HG03457 (cell line): ENCODE results near the gene LGALS8.
"Not testable (repeated sequence)": the region's sequence is repeated elsewhere in the genome, so short reads cannot be mapped to it uniquely, and the experiment has no call there.

Source experiments
- ATAC-seq: cut with Tn5 transposase; IDR thresholded peaks from one replicate; pipeline ENCODE4 v1.9.1; 2021; ENCODE audit warnings: moderate number of reproducible peaks; ENCODE audit not compliant: unreplicated experiment

The LGALS8 gene

DNA sequence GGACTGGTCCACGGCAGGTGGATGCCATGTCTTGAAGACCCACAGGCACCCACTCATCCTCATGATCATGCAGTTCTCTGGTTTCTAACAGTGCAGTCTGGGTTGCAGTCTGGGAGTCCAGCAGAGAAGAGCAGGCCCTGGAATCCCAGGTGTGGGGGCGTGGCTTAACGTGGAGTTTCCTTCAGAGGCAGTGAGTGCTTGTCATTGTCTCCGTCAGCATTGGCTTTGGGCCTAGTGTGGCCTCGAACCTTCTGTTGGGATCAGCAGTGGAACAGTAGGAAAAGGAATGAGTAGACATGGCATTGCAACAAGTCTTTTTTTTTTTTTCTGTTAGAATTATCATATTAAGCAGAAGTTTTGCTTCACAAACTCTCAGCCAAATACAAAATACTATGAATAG, 12.8 kb downstream of the LGALS8 start:
- ATAC-seq = no peak

- no peak for ATAC-seq
These were observed 17.2 kb downstream of the LGALS8 start for GRCh38 chr1:236540813-236541465.

- ATAC-seq = no peak
These were observed 17.9 kb downstream of the LGALS8 start for GRCh38 chr1:236541710-236542109.

DNA sequence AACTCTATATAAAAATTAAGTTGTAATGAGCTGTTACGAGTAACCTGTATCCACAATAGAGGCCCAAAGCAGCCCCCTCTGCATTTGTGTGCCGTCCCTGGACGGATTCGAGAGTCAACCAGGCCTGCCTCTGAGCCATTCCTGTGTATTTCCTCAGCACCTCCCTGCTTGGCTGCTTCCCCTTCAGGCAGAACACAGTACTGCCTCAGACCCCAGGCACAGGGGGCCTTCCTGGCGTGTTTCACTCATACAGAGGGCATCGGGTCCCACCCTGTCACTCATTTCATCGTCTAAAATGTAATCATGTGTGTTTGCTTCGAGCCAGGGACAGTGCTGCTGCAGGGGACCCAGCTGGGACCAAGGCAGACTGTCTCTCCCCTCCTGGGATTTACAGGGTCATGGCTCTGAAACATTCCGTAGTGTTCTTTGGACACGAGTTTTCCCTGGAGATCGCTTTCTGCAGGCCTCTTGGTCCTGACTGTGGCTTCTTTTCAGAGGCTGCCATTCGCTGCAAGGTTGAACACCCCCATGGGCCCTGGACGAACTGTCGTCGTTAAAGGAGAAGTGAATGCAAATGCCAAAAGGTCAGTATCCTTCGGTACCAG, 19.4 kb downstream of the LGALS8 start:
- no peak for ATAC-seq

- no peak for ATAC-seq
These were observed 21.9 kb downstream of the LGALS8 start for GRCh38 chr1:236545621-236546169.

DNA sequence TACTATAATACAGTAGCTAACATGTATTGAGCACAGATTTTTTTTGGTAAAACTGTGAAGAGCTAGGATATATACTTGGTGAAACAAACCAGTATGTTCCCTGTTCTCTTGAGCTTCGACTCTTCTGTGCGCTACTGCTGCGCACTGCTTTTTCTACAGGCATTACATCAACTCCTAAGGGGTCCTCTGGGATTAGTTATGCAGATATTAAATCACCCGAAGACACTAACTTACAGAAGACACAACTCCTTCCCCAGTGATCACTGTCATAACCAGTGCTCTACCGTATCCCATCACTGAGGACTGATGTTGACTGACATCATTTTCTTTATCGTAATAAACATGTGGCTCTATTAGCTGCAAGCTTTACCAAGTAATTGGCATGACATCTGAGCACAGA, 24.7 kb downstream of the LGALS8 start:
- ATAC-seq = no peak

GRCh38 chr1:236550961-236551851, 27.4 kb downstream of the LGALS8 start:
- ATAC-seq = no peak

- no peak for ATAC-seq
These were observed 28.3 kb downstream of the LGALS8 start for GRCh38 chr1:236552096-236552495.

DNA sequence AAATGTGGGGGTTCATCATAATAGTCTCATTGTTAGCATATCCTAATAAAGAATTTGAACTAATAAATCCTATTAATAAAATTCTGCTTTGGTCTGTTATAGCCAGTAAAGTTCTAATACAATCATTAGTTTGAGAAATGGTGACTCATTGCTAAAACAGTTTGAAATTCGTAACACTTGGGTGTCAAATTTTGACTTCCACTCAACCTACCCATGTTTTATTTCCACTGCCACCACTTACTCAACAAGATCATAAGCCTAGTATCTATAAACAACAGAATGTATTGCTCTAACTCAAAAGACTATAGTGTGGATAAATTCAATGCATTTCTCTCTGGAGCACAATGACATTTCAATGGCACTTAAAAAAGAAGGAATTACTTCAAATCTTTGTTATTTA, 29.1 kb downstream of the LGALS8 start:
- no peak for ATAC-seq

GRCh38 chr1:236553370-236553769, 29.6 kb downstream of the LGALS8 start:
- no peak for ATAC-seq

DNA sequence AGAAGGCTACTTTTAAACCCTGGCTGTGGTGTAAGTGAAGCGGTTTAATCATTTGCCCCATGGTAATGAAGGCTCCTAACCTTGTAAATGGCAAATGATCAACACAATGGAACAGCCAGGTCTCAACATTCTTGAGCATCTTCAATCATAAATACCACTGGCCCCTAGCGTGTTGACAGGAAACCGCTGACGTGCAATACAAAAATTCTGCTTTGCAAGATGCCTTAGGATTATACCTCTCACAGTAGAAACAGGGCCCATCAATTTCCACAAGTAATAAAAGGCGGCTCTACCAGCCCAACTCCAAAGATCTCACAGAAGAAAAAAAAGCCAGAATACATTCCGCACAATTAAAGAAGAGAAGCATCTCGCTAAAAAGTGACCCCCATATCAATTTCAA, 32.8 kb downstream of the LGALS8 start:
- no peak for ATAC-seq

GRCh38 chr1:236558081-236558480, 34.3 kb downstream of the LGALS8 start:
- no peak for ATAC-seq

- no peak for ATAC-seq
These were observed 35.1 kb downstream of the LGALS8 start for GRCh38 chr1:236558846-236559245.

DNA sequence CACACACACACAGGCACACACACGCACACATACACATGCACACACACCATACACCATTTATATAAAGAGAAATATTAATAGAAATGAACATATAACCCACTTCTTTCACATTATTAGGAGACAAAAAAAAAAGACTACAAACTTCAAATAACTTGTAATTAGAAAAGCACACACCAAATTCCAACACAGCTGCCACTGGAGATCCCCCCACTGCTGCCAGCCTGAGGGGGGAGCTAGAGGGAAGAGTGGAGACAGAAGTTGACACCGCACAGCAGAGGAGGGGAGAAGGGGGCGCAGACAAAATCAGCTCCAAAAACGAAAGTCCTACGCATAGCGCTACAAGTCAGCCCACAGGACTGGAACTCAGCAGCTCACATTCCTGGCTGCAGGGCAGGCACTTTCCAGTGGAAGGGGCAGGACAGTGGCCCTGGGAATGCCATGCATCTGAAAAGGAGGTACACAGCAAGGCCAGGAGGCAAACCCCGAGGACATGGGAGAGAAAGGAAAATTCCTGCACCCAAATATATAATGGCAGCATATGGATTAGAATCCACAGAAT, 36.5 kb downstream of the LGALS8 start:
- no peak for ATAC-seq

- no peak for ATAC-seq
These were observed 38.2 kb downstream of the LGALS8 start for GRCh38 chr1:236561976-236562375.

DNA sequence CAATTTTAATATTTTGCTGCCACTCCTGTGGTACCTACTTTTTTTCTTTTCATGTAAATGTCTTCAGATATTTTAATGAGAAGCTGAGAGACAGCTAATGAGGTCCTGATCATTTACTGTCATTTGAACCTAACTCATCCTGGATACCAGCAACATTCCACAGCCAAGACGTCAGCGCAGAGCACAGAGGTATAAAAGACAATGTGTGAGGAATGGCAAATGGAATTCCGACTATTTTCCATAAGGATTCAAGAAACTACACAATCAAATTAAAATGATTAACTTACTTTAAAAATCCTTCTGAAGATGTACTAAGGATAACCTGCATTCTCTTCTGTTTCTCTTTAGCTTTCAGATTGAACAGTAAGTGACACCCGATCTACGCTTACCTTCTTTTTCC, 41.7 kb downstream of the LGALS8 start:
- ATAC-seq = no peak

- no peak for ATAC-seq
These were observed 44.6 kb downstream of the LGALS8 start for GRCh38 chr1:236568285-236568894.

DNA sequence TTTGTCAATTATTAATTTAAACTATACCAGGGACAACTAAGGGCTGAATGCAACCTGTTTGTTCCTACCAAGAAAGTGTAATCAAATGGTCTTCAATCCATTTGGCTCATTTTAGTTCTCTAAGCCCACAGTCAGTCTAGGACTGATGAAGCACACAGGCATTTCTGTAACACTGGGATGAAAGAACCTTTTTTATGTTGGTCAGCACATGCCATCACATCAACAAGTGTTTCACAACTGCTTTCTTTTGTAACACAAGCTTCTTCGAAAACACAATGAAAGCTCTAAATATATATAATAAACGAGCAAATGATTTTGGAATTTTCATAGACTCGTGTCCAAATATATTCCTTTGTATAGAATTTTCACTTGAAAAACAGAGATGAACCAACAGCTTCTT, 51.7 kb downstream of the LGALS8 start:
- no peak for ATAC-seq

DNA sequence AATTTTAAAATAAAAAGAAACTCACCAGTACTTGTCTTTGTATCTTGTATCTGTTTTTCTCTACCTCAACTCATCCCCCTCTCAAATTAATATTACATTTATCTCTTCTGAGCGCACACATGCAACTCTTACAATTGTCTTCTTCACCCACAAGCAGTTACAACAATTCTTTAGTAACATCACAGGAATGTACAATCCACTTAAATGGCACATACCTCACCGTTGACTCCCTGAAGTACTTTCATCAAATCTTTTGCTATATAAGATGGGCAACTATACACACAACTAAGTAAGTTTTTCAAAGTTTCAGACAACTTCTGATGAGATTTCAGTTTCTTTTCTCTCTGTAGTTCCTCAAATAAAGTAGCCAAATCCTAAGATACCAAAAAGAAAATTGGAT, 52.2 kb downstream of the LGALS8 start:
- no peak for ATAC-seq

GRCh38 chr1:236577041-236577440, 53.3 kb downstream of the LGALS8 start:
- ATAC-seq = not testable (repeated sequence)

DNA sequence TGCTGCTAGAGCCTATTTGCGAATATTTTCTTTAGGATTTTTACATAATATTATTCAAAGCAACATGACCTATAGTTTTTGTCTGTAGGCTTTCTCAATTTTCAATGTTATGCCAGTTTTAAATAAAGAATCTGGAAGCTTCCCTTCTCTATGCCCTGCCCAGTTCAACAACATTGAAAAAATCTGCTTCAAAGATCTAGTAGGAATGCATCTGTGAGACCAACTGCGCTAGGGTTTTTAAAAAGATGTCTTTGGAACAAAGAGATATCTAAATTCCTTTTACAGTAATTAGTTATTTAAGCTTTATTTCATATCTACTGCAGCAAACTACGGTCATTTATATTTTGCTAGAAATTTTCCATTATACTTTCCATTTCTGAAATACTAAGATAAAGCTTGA, 54.9 kb downstream of the LGALS8 start:
- ATAC-seq = no peak
